ENCODE data around the gene FGD6.
"Not testable (repeated sequence)": the region's sequence is repeated elsewhere in the genome, so short reads cannot be mapped to it uniquely, and the experiment has no call there.

DNA sequence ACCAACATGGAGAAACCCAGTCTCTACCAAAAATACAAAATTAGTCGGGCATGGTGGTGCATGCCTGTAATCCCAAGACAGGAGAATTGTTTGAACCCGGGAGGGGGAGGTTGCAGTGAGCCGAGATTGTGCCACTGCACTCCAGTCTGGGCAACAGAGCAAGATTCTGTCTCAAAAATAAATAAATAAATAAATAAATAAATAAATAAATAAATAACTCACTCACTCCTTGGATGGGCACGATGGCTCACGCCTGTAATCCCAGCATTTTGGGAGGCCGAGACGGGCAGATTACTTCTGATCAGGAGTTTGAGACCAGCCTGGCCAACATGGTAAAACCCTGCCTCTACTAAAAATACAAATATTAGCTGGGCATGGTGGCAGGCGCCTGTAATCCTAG lies 79.2 kb downstream of the FGD6 start:
- TF ChIP-seq, protein P1, sequence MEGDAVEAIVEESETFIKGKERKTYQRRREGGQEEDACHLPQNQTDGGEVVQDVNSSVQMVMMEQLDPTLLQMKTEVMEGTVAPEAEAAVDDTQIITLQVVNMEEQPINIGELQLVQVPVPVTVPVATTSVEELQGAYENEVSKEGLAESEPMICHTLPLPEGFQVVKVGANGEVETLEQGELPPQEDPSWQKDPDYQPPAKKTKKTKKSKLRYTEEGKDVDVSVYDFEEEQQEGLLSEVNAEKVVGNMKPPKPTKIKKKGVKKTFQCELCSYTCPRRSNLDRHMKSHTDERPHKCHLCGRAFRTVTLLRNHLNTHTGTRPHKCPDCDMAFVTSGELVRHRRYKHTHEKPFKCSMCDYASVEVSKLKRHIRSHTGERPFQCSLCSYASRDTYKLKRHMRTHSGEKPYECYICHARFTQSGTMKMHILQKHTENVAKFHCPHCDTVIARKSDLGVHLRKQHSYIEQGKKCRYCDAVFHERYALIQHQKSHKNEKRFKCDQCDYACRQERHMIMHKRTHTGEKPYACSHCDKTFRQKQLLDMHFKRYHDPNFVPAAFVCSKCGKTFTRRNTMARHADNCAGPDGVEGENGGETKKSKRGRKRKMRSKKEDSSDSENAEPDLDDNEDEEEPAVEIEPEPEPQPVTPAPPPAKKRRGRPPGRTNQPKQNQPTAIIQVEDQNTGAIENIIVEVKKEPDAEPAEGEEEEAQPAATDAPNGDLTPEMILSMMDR (IDR thresholded peaks at IDR 0.05; ENCODE audit: poor library complexity): not testable (repeated sequence)
- TF ChIP-seq EZH2phosphoT487 (IDR thresholded peaks at IDR 0.05; ENCODE audit: low read depth, severe bottlenecking, unreplicated experiment): not testable (repeated sequence)
